ENCODE results near the gene STAM2.

DNA sequence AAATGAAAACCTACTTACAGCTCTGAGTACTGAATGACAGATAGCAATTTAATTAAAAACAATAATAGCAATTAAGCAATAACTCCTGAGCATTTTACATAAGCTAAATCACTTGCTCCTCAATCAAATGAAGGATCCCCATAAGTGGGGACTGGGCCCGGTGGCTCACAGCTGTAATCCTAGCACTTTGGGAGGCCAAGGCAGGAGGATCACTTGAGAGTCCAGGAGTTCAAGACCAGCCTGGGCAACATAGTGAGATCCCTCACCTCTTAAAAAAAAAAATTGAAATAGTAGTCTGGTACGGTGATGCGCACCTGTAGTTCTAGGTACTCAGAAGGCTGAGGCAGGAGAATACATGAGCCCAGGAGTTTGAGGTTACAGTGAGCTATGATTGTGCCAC lies 13.4 kb downstream of the STAM2 start:
- TF ChIP-seq GATA2 (IDR thresholded peaks at IDR 0.05; ENCODE audit: low read depth, low read length) (no peak), GATA3 (IDR thresholded peaks at IDR 0.05; ENCODE audit: low read depth, low read length) (no peak)
